NCI-H1417 (cell line): ENCODE data around the gene CDKN1A.
"Not testable (repeated sequence)": the region's sequence is repeated elsewhere in the genome, so short reads cannot be mapped to it uniquely, and the experiment has no call there.

Experiments
- DNase-seq, 3 experiments: peaks; one replicate each; lab custom pipeline; 2025; lab: John Stamatoyannopoulos, UW

The CDKN1A gene

DNA sequence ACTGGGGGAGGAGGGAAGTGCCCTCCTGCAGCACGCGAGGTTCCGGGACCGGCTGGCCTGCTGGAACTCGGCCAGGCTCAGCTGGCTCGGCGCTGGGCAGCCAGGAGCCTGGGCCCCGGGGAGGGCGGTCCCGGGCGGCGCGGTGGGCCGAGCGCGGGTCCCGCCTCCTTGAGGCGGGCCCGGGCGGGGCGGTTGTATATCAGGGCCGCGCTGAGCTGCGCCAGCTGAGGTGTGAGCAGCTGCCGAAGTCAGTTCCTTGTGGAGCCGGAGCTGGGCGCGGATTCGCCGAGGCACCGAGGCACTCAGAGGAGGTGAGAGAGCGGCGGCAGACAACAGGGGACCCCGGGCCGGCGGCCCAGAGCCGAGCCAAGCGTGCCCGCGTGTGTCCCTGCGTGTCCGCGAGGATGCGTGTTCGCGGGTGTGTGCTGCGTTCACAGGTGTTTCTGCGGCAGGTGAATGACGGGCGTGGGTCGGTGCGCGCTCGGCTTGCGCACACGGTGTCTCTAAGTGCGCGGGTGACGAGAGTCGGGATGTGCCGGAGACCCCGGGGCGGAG is at the start of gene CDKN1A:
Gene CDKN1A, plus strand, starts transcription at position 227 of the 555 bp plus-strand sequence. CDS start 5,388 bp downstream, outside the sequence.
- DNase-seq = peak; percentile 90 to 93 (median 90)

DNA sequence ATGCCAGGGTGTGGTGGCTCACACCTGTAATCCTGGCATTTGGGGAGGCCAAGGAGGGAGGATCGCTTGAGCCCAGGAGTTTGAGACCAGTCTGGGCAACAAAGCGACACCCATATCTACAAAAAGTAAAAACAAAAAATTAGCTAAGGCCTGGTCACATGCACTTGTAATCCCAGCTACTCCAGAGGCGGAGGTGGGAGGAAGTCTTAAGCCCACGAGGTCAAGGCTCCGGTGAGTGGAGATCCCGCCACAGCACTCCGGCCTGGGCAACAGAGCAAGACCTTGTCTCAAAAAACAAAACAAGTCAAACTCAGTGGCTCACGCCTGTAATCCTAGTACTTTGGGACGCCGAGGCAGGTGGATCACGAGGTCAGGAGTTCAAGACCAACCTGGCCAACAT is 48.7 kb upstream of the CDKN1A start:
- DNase-seq = no peak

DNA sequence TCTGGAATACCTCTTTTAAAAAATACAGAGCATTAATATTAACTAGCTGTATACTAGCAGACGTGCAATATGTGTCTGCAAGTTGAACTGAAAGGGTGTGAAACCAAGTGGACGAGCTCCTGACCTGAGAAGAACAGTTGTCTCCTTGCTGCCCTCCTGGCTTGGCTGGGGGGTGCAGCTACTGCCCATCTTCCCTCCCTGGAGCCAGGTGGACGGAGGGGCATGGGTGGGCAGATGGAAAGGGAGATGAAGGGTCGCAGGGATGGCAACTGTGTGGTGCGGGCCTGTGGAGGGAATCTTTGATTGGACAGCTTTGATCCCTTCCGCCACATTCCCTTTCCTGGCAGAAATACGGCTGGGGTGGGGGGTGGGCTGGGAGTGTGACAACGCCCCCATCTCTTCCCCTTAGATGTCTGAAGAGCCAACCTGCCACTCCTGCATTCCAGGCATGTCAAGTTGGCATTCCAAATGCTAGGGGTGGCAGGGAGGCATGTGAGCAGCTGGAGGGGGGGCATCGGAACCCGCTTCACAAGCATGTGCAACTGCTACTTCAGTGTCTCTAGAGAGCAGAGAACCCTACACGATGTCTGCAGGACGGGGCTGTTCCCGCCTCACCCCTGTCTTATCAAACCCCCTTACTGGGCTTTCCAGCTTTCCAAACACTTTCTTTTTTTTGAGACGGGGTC is 47.0 kb upstream of the CDKN1A start:
- no peak for DNase-seq

DNA sequence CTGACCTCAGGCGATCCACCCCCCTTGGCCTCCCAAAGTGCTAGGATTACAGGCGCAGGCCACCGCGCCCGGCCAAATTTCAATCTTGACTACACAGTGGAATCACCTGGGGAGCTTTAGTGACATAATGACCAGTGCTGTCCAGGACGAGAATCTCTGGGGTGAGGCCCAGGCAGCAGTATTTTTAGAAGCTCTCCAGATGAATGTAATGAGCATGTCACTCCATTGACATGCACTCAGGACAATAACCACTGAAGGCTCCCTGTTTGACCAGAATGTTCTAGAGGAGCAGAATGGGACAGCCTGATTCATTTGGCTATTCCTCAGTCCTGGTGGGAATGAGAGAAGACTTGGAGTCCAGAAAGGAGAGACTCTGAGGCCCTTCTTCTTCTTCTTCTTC is 45.1 kb upstream of the CDKN1A start:
- no peak for DNase-seq

DNA sequence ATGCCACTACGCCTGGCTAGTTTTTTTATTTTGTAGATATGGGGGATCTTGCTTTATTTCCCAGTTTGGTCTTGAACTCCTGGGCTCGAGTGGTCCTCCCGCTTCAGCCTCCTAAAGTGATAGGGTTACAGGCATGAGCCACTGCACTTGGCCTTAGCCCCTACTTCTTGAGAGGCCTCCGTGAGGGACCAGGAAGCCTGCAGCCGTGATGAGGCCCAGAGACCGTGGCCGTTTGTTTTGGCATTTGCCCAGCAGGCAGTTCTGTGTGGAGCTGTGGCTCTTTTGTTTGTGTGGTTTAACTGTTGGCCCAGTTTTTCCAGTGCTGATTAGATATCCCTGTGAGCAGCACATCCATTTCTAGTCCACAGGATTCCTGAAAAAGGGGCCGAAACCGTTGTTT is 44.6 kb upstream of the CDKN1A start:
- DNase-seq = peak in 2 of 3 experiments; percentile 4 to 21

DNA sequence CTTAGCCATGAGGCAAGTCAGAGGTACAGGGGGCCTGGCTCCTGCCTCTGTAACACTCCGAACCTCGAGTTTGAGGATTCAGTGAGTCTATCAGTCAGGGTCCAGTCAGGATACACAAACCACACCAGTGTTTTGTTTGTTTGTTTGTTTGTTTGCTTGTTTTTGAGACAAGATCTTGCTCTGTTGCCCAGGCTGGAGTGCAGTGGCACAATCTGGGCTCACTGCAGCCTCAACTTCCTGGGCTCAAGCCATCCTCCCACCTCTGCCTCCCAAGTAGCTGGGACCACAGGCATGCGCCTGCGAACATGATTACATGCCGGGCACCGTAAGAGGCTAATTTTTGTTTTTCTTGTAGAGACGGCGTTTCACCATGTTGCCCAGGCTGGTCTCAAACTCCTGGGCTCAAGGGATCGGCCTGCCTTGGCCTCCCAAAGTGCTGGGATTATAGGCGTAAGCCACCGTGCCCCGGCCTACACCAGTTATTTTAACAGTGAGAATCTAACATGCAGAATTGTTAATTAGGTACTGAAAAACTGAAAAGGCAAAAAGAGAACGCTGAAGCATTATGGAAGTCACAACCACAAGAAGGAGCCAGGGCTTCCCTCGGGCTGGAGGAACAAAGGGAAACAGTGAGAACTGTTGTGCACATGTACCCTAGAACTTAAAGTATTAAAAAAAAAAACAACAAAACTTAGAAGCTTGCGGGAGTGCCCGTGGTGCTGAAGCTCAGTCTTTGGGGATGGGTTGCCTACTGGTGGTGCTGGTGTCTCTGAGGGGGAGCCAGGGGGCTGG is 44.0 kb upstream of the CDKN1A start:
- DNase-seq = peak in 1 of 3 experiments; percentile 16

DNA sequence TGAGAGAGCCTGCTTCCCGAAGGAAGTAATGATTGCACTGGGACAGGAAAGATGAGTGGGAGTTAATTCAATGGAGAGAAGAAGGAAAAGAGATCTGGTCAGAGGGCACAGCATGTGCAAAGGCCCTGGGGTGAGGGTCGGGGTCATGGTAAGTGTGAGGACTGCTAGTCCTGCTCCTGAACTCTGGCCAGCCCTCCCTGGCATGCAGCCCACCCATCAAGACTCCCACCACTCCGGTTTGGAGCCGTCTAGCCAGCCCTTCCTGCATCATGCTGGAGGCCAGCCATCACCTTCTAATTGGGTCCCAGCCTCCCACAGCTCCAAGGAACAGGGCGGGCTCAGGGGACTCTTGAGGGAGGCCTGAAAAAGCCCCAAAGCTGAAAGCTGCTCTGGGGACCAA is 42.2 kb upstream of the CDKN1A start:
- no peak for DNase-seq

DNA sequence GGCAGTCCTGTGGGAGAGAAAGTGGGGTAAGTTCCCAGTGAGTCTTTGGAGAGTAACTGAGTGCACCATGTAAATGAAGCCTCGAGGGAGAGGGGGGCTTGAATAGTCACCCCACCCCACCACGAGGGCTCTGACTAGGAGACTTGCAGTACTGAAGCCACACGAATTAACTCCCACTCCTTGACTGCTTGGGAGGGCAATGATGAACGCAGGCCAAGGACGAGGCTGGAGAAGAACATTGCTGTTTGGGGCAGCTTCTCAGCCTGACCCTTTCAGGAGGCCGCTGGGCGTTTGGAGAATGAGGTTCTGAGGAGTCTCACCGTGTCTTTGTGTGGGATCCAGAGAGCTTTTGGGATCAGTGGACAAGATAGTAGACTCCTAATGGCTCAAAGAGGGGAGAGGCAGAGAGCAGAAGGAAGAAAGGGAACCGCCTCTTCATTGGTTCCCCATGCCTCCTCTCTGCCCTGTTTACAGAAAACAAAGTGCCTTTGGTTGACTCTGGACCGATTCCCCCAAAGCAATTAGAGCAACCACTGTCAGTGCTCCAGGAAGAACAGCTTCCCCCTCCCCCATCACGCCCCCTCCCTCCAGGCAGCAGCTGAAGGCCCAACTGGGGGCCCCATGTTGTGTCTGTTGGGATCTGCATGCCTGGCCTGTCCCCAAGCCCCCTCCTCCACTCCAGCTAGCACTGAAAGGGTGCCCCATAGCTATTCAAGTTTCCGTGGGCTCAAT is 41.7 kb upstream of the CDKN1A start:
- no peak for DNase-seq

DNA sequence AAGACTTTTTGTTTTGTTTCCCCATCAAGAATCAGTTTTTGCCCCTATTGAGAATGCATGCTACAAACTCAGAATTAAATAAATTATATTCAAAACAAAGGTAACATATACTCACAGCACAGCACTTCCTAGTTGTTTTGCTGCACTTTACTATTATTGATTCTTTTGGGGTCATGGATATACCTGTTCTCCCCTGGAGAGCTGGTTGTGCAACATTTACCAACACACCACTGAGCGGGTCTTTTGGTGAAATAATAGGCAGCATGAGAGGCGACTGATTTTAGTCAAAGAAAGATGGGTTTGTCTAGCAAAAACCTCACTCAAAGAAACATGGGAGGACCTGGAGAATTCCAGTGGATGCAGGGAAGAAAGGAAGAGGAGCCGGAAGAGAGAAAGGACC is 39.9 kb upstream of the CDKN1A start:
- no peak for DNase-seq

DNA sequence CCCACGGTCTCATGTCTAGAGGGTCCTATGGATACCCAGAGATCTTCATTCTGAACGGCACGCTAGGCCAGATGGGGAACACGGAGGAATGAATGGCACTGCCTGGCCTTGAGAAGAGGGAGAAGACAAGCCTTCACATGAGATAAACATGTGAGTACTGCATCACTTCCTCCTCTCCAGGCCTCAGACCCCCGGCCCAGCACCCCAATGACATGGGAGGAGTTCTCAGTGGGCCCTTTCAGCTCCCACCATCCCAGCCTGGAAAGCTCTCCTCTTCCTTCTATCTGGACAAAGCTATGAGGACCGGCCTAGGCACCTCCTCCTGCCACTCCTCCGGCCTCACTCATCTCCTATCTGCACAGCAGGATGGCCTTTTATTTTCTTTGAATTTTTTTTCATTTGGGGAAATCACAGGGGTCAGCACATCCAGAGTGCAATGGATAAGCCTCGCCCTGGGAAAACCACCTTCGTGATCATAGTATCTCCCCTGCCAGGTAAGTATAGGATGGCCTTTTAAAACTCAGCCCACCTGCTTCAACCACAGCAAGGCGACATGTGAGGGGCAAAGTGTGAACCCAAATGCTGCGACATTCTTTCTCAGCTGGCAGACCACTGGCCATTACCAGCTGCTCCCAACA is 39.2 kb upstream of the CDKN1A start:
- DNase-seq = no peak

DNA sequence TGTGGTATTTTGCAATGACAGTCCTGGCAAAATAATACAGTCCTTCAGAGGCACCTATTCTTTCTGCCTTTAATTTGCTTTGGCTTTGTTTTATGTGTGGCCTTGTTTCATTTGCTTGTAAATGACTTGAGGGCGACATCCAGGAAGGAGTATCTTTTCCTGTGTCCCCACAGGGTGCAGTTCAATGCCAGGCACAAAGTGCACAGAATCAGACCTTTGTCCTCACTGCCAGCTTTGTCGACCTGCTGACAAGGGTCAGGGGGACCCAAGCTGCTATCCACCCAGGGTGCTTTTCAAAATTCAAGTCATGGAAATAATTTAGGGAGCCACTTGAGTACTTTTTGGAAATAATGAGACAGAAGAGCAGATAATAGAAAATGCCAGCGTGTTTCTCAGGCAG is 37.0 kb upstream of the CDKN1A start:
- DNase-seq = no peak

DNA sequence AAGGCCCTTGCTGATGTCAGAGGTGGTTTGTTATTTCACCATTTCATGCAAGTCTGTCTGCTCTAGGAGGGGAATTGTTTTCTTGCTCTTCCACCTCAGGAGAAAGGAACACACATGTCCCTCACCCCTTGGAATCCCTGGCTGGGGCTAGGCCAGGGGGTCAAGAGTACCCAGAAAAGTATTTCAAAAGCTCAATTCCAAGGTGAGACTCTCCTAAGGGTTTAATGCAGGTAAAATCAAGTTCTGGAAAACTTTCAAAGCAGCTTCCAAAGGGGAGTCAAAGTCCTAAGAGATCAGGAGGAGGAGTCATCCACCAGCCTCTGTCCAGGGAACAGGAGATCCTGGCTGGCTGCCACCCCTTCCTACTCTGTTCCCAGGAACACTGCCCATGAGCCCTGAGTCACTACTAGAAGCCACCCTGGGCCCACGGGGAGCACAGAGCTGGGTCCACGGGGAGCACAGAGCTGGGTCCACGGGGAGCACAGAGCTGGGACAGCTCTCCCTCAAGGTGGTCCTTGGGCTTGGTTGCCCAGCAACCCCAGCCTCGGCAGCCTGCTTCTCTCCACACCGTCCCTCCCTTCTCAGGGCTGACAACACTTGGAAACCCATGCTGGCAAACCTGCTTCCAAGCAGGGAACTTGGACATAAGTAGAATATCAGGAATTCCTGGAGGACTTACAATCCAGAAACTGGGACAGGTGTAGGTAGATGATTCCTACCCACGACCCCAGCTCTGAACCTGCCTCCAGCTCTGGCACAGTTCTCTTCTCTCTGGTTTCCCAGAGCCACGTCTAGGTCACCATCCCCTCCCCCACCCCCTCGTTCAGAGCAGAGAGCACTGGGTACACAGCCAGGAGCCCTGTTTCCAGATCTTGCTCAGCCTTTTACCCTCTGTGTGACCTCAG is 35.3 kb upstream of the CDKN1A start:
- no peak for DNase-seq

DNA sequence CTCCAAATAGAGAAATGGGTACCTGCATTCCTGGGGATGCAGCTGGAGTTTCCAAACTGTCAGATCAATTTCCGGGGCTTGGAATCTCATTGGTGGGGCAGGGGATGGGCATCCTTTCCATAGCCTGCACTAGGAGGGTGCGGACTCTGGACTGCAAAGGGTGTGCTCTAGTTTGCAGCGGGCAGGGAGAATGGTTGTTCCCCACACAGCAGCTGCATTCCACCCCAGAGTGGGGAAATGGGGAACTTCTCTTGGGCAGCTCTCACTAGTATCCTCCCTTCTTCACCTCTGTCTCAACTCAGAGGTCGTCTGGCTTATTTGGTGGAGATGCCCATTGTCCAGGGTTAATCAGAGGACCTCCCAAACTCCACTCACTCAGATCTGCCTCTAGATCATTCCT is 34.5 kb upstream of the CDKN1A start:
- DNase-seq = no peak

DNA sequence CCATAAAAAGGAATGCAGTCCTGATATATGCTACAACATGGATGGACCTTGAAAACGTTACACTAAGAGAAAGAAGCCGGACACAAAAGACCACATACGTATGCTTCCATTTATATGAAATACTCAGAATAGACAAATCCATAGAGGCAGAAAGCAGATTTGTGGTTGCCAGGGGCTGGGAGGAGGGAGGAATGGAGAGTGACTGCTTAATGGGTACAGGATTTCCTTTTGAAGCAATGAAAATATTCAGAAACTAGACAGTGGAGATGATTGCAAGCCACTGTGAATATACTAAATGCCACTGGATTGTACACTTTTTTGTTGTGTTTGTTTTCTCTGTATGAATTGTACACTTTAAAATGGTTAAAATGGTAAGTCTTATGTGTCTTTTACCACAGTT is 29.4 kb upstream of the CDKN1A start:
- no peak for DNase-seq

DNA sequence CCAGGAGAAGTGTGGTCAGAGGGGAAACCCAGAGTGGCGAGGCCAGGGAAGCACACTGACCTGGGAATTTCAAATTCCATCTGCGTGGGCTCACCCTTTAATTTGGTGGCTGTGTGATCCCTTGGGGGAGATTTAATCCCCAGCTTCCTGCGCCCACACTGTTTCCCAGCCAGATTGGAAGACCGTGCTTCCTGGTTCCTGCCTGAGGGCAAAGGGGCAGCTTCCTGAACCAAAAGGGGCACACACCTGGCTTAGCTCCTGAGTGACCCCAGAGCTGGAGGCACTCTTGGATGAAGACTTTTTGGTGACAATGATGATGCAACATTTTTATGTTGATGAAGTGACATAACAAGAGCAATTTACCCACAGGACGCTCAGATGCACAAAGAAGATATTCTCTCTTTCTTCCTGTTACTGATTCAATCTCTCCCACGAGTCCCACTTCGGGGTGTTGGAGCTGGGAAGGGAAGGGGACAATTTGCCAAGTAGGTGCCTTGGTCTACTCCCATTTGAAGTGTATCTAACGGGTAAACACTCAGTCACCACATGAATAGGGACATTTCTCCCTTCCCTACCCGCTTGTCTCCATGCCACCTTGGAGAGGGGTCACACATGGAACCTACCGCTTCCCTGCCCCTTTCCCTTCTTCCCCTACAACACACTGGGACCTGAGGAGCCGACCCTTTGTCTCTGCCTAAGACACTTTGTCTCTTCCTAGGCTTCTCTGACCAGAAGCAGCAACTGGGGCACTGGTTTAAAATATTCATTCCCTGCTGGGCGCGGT is 28.6 kb upstream of the CDKN1A start:
- no peak for DNase-seq

DNA sequence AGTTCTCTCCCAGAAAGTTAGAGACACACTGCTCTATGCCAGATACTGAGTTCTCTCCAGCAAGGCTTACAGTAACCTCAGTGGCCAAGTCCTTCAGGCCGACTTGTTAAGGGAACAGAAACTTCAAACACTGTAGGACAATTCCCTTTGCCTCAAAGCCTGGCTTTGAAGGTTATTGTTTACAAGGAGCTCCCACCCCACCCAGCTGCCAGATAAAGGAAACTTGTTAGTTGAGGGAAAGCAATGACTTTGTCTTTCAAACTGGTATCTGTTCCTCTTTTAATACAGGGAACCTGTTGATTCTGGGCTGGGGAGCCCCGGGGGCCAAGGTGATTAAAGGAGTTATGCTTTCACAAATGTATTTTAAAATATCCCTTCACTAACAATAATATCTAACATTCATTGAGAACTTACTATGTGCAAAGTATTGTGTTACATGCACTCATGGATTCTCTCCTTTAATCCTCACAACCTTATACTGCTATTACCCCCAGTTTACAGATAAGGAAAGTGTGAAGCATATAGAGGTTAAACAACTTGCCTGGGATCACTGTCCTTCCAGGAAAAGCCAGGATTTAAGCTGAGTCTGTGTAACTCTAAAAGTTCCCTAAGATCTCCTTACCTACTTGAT is 27.6 kb upstream of the CDKN1A start:
- DNase-seq = no peak

DNA sequence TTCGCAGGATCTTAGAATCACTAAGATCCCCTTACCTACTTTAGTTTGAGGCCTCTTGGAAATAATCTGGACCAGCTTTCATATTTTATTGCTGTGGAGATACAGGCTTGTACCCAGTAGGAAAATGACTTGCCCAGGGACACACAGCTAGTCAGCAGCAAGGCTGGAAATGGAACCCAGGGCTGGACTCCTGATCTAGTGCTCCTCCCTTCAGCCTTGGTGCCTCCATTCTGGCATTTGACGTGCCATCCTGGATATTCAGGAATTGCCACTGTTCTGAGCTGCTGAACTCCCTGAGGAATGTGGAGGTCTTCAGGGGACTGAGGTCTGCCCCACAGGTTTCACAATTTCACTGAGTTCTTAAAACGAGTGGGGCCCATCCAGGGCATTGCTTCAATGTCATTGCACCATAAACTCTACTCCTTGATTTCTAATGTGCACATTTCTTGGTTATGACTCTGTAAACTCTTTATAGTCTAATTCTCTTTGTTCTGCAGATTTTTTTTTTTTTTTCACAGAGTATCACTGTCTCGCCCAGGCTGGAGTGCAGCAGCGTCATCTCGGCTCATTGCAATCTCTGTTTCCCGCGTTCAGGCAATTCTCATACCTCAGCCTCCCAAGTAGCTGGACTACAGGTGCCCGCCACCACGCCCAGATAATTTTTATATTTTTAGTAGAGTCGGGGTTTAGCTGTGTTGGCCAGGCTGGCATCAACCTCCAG is 26.7 kb upstream of the CDKN1A start:
- no peak for DNase-seq

DNA sequence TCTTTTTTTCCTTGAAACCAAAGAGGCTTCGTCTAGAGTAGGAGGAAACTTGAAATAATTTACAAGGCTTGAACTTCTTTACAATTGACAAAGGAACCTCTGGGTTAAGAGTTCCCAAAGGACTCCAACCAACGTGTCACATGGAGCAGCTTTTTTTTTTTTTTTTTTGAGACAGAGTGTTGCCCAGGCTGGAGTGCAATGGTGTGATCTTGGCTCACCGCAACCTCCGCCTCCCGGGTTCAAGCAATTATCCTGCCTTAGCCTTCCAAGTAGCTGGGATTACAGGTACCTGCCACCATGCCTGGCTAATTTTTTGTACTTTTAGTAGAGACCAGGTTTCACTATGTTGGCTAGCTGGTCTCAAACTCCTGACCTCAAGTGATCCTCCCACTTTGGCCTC is 24.0 kb upstream of the CDKN1A start:
- DNase-seq = not testable (repeated sequence)
